HepG2 (cell line): ENCODE measurements around the gene GBA3. TPM values are rescaled to one million over a fixed set of nuclear protein-coding genes. Genes with fewer than 3 reads are reported as not detected.

Experiments
- ATAC-seq: fragments of 200-7000 bp; cut with Tn5 transposase; 3 replicates; pipeline ENCODE4 v1.9.1; 2020; ENCODE audit warnings: mild to moderate bottlenecking, moderate library complexity
- BruUV-seq: library from RNA; stranded (reverse); fragments of 400-500 nt; replicated peaks from 2 replicates; lab custom pipeline; 2021; lab: Mats Ljungman, UMichigan
- CTCF ChIA-PET: fragments of 300-600 bp; formaldehyde crosslinking; extraction: SDS; loops from one replicate; lab custom pipeline; 2021; ENCODE audit warnings: low total read pairs, inconsistent platforms, low intra/inter-chr PET ratio; lab: Yijun Ruan, JAX
- POLR2A ChIA-PET: fragments of 350-600 bp; sonication (Branson Sonifier 250); formaldehyde crosslinking; loops from one replicate; lab custom pipeline; 2020; ENCODE audit warnings: antibody characterized with exemption, inconsistent platforms; lab: Yijun Ruan, JAX
- DNase-seq: peaks from one replicate; pipeline ENCODE4 v3.0.0-alpha.2; 2015; ENCODE audit warnings: low spot score
- FAIRE-seq: peaks from 3 replicates; lab custom pipeline; 2011; peaks lifted over from hg19 to GRCh38; lab: Jason Lieb, UNC
- H2AFZ ChIP-seq: one replicate; pipeline ENCODE4 v1.6.1; 2011; ENCODE audit warnings: low read length, inconsistent platforms
- H3K27ac ChIP-seq: fragments of 300-600 bp; 3 replicates; pipeline ENCODE4 v1.8.0; 2011; ENCODE audit warnings: mixed run types, mild to moderate bottlenecking, mixed read lengths, low read length, inconsistent platforms; ENCODE audit not compliant: insufficient read depth; ENCODE audit errors: extremely low read length
- H3K27me3 ChIP-seq, 2 experiments: fragments of 200-600 bp in 1 of 2; 2 replicates in 1 of 2; 3 replicates in 1 of 2; pipeline versions ENCODE4 v1.6.0 to v1.8.0; 2011; ENCODE audit warnings: low read length in 2 of 2, mild to moderate bottlenecking in 2 of 2, moderate library complexity in 2 of 2, inconsistent platforms in 1 of 2; ENCODE audit not compliant: insufficient read depth in 2 of 2, control insufficient read depth in 1 of 2
- H3K36me3 ChIP-seq, 2 experiments: fragments of 200-600 bp in 1 of 2; replicated peaks in 1 of 2; 2 replicates in 1 of 2; 3 replicates in 1 of 2; pipeline versions ENCODE4 v1.5.1 to v1.8.0; 2011; ENCODE audit warnings: low read length in 2 of 2, inconsistent platforms in 1 of 2; ENCODE audit not compliant: insufficient read depth in 2 of 2, control insufficient read depth in 1 of 2
- H3K4me1 ChIP-seq: 2 replicates; pipeline ENCODE4 v1.5.1; 2012; ENCODE audit warnings: low read length, inconsistent platforms; ENCODE audit not compliant: insufficient read depth
- H3K4me2 ChIP-seq: 2 replicates; pipeline ENCODE4 v1.6.0; 2011; ENCODE audit warnings: low read depth, low read length, inconsistent platforms
- H3K4me3 ChIP-seq, 3 experiments: fragments of 200-600 bp in 1 of 3; sonication (generic), shearing (Covaris generic) in 1 of 3; replicated peaks in 1 of 3; 2 replicates each; pipeline ENCODE4 v1.5.1; 2011 to 2016; ENCODE audit warnings: low read length in 3 of 3, inconsistent platforms in 2 of 3, low read depth in 2 of 3, mild to moderate bottlenecking in 2 of 3, control low read depth in 1 of 3, mixed read lengths in 1 of 3; ENCODE audit not compliant: insufficient read depth in 1 of 3
- H3K79me2 ChIP-seq: one replicate; pipeline ENCODE4 v1.6.1; 2011; ENCODE audit warnings: low read length, inconsistent platforms; ENCODE audit not compliant: insufficient read depth
- H3K9ac ChIP-seq: 2 replicates; pipeline ENCODE4 v1.6.0; 2011; ENCODE audit warnings: mild to moderate bottlenecking, low read depth, low read length, inconsistent platforms; ENCODE audit not compliant: insufficient read depth
- H3K9me3 ChIP-seq: 2 replicates; pipeline ENCODE4 v1.5.1; 2012; ENCODE audit warnings: mild to moderate bottlenecking, low read length
- H4K20me1 ChIP-seq: 2 replicates; pipeline ENCODE4 v1.6.0; 2011; ENCODE audit warnings: inconsistent platforms, mild to moderate bottlenecking, low read length, moderate library complexity; ENCODE audit not compliant: insufficient read depth
- BHLHE40 ChIP-seq: IDR thresholded peaks from 2 replicates; pipeline ENCODE4 v1.6.1; 2011; ENCODE audit warnings: low read length, improper control_type of control experiment
- ELF3 ChIP-seq: IDR thresholded peaks from 2 replicates; pipeline ENCODE4 v1.6.1; 2016; ENCODE audit warnings: missing genetic modification reagents, missing compliant biosample characterization
- HNRNPLL ChIP-seq: fragments of 200-400 bp; formaldehyde crosslinking; IDR thresholded peaks from 2 replicates; pipeline ENCODE4 v1.6.1; 2017; ENCODE audit warnings: mild to moderate bottlenecking, low read depth, low read length; ENCODE audit not compliant: poor library complexity, severe bottlenecking
- NFAT5 ChIP-seq: sonication (generic); formaldehyde crosslinking; IDR thresholded peaks from 2 replicates; pipeline ENCODE4 v1.4.0; 2020; ENCODE audit warnings: missing genetic modification reagents
- ZNF382 ChIP-seq: sonication (generic); formaldehyde crosslinking; IDR thresholded peaks from 2 replicates; pipeline ENCODE4 v1.5.0; 2020; ENCODE audit warnings: missing genetic modification reagents, mild to moderate bottlenecking, borderline replicate concordance
- WGBS: methylation state at CpG from one replicate; pipeline ENCODE4 v1.1.6; 2017; ENCODE audit warnings: low lambda C conversion rate; 5-methylcytosine and 5-hydroxymethylcytosine counted together
- in situ Hi-C: cut with HindIII; loops from 2 replicates; pipeline ENCODE4 v1.10.0; 2017; ENCODE audit warnings: low pct_unique_long_range_greater_than_20kb; ENCODE audit not compliant: extremely low pct_ligation_motif_present
- intact Hi-C: fragments of 100-400 bp; cut with micrococcal nuclease; formaldehyde crosslinking; loops from one replicate; pipeline ENCODE4 v1.10.0; 2022; ENCODE audit not compliant: unreplicated experiment
- polyA plus RNA-seq, 8 experiments: library from polyadenylated mRNA; depleted of rRNA in 3 of 8; stranded (reverse) in 7 of 8; unstranded in 1 of 8; fragments of >200 nt; fragmentation: Illumina TruSeq in 4 of 8; extraction: Trizol in 4 of 8; gene quantifications; 2 replicates each; pipeline versions ENCODE4 v1.2.1 to v1.2.3, GENCODE V29; 2011 to 2016; ENCODE audit warnings: low read depth in 4 of 8, missing spikeins in 1 of 8, mixed read lengths in 1 of 8; ENCODE audit not compliant: insufficient read depth in 1 of 8
- total RNA-seq, 5 experiments: library from RNA; depleted of rRNA; stranded (reverse); fragments of >200 nt; fragmentation: Illumina TruSeq; extraction: Trizol; gene quantifications; 2 replicates each; pipeline ENCODE4 v1.2.3, GENCODE V29; 2016; ENCODE audit warnings: low read depth in 1 of 5

GBA3 gene
- total and polyA plus RNA-seq, 2 of the 13 experiments (the other 11 are each of a cell fraction or from before 2014, with no cell fraction given): 0.18 TPM; not detected in 1

- H2AFZ ChIP-seq: no peak overlapping the region
- CTCF ChIA-PET: no interaction called here
- intact Hi-C loops: loop anchor here (5.0 kb wide), 1 partner anchor 725 kb away; no protein-coding TSS in a partner anchor
- no peaks in the 10 kb centered on the region for H3K79me2 ChIP-seq
- H3K4me1 ChIP-seq: no peaks in the 10 kb centered on the region
- no peaks in the 10 kb centered on the region for H4K20me1 ChIP-seq
- H3K4me2 ChIP-seq: no peak overlapping the region
- 0% methylated on average over 1 of the region's 1 CpG for WGBS
- TF ChIP-seq NFAT5 (CRISPR knock-in tag): no peak
- TF ChIP-seq ELF3 (CRISPR knock-in tag): no peak
- TF ChIP-seq, all 625 proteins: peak for 0
- Histone ChIP-seq H3K4me3 (no peak overlapping the region), H3K27me3 (no peaks in the 10 kb centered on the region), H3K9me3 (no peaks in the 10 kb centered on the region), H3K27ac (no peak overlapping the region), H3K36me3 (no peaks in the 10 kb centered on the region), H3K9ac (no peak overlapping the region)
- DNase-seq (no peak), FAIRE-seq (no peak), ATAC-seq (no peak)
- POLR2A ChIA-PET: no interaction called here
- BruUV-seq: no TSS peak
- in situ Hi-C loops: no loop called here
Observed at GRCh38 chr4:22672519-22672918, 20.2 kb upstream of the GBA3 start.

GRCh38 chr4:22672944-22673343, 19.8 kb upstream of the GBA3 start:
- in situ Hi-C loops (no loop called here), intact Hi-C loops (loop anchor here (5.0 kb wide), 1 partner anchor 724 kb away; no protein-coding TSS in a partner anchor)
- WGBS: 2% methylated on average over 4 of the region's 4 CpGs
- Histone ChIP-seq H3K27ac (no peak overlapping the region), H3K9ac (no peak overlapping the region), H4K20me1 (no peaks in the 10 kb centered on the region), H3K79me2 (no peaks in the 10 kb centered on the region), H3K4me1 (no peaks in the 10 kb centered on the region), H3K4me3 (no peak overlapping the region), H3K4me2 (no peak overlapping the region), H2AFZ (no peak overlapping the region), H3K36me3 (no peaks in the 10 kb centered on the region), H3K27me3 (no peaks in the 10 kb centered on the region), H3K9me3 (no peaks in the 10 kb centered on the region)
- ATAC-seq (no peak), DNase-seq (no peak), FAIRE-seq (no peak)
- ChIA-PET CTCF (no interaction called here), POLR2A (no interaction called here)
- TF ChIP-seq BHLHE40: no peak
- no peak for TF ChIP-seq ZNF382 (CRISPR knock-in tag)
- TF ChIP-seq HNRNPLL: no peak
- BruUV-seq: no TSS peak
